PC-9 (cell line): ENCODE measurements around the gene SYNGAP1.

Experiments
- CTCF ChIP-seq: fragments of 200-600 bp; sonication (generic); conservative IDR thresholded peaks from 2 replicates; pipeline ENCODE4 v1.6.1; 2017; ENCODE audit warnings: mixed run types, antibody characterized with exemption, mild to moderate bottlenecking, moderate library complexity
- EZH2 ChIP-seq: fragments of 200-600 bp; sonication (generic); IDR thresholded peaks from 2 replicates; pipeline ENCODE4 v1.8.0; 2017; ENCODE audit warnings: antibody characterized with exemption, low read depth

- TF ChIP-seq CTCF, result no peak
- TF ChIP-seq EZH2, result no peak
Observed at GRCh38 chr6:33442283-33442682, 22.4 kb downstream of the SYNGAP1 start.
